Measurements from ENCODE around the gene SIAH3.
"Not testable (repeated sequence)": the region's sequence is repeated elsewhere in the genome, so short reads cannot be mapped to it uniquely, and the experiment has no call there.

The SIAH3 gene

DNA sequence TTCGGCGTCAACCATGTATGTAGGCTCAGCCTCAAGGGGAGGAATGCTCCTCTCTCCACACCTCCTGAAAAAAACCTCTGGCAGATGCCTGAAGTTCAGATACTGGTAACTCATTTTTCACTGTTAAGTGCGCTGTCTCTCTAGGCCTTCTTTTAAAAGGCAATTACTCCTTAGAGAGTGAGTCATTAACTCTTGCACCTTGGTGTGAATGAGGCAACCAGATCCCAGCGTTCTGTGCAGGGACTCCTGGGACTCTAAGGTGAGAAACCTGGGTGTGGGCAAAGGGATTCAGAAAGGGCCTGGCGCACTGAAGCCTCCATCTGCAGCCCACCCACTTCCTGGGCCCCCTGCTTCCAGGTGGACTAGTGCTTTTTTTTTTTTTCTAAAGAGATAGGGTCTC, 71.7 kb downstream of the SIAH3 start:
- DNase-seq, result no peak

- no peak for DNase-seq
Observed at GRCh38 chr13:45778882-45779281, 72.7 kb downstream of the SIAH3 start.

DNA sequence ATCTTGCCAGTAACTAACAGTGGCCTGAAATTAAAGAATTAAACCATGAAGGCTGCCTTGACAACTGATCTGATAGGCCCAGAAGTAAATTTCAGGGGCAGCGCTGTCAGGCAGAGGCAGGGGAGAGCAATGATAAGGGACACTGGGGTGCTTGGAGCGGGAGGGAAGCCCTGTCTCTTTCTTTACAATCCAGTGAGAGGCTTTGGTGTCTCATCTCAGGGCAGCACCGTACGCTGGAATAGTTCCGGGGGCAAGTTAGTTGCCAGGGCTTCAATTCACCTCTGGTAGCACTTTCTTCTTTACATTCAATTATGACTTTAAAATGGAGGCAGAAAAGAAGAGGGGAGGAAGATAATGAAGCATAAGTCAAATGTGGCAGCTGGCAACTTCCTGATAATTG, 74.8 kb downstream of the SIAH3 start:
- DNase-seq, result no peak

DNA sequence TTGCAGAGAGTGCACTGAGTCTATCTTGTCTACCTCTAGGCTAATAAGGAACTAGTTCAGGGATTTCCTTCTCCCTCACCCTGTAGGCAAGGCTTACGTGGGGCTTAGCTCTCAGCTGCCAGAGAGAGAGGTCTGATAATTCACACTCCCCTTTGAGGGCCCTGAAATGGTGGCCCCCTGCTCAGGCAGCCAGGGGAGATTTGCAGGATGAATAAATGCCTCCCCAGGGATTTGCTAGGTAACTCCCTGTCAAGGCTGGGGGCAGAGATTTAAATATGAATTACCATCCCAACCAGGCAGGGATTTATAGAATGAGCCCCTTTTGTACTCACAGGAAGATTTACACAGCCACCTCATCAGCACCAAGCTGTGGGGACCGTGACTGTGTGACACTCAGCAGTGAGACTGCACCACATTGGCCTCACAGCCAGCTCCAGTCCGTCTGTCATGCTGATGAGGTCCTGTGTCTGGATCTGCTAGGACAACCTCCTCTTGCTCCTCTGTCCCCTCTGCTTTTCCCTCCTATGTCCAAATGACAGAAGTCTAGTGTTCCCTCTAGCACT, 76.1 kb downstream of the SIAH3 start:
- DNase-seq, result no peak

DNA sequence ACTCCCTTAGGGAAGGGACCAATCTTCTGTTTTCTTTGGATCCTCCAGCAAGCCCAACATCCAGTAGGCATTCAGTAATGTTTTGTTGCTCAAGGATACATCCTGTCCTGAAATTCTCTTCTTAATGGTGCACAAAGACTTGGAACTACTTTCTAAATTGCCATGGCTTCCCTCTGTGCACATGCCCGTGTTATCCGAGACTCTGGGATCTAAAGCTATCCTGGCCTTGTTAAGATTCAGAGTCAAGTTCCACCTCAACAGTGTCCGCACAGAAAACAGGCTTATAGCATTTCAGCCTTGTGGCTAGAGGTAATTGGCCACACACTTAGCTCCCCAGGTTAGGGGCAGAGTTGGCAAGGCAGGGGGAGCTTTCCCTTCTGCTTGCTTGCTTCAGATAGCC, 77.6 kb downstream of the SIAH3 start:
- DNase-seq, result no peak

GRCh38 chr13:45773236-45773635, 78.3 kb downstream of the SIAH3 start:
- no peak for DNase-seq

- DNase-seq, result no peak
Observed at GRCh38 chr13:45770886-45771285, 80.7 kb downstream of the SIAH3 start.

DNA sequence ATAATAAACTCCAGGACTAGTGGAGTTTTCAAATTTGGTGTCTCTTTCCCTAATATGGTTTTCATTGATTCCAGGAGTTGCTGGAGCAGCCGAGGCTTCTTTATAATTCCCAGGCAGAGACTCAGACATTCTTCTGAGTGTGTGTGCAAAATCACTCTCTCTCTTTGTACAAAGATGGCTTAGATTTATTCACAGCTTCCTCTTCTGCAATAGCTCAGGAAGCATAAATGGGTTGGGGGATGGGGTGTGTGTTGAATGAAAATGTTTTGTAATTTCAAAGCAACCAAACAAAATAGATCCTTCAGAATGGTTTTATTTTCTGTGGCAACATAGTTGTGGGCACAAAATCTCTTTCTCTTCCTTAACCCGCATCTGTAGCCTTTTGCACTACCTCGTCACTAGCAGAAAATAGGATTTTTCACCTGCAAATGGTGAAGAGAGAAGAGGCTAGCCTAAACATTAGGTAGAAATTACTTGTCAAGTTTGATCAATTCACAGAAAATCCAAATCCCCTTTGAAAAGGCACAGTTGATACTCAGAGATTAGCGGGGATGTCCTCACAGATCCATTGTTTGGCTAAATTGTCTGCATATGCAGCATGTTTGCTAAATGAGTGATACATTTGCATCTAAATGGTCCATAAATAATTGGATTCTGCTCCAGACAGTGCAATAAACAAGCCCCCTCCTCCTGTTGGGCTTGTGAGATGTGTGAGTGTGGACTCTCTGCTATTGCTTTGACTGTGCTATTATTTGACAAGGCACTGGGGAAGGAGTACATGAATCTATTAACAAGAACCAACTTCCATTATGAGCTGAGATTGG, 82.7 kb downstream of the SIAH3 start:
- DNase-seq, result no peak

DNA sequence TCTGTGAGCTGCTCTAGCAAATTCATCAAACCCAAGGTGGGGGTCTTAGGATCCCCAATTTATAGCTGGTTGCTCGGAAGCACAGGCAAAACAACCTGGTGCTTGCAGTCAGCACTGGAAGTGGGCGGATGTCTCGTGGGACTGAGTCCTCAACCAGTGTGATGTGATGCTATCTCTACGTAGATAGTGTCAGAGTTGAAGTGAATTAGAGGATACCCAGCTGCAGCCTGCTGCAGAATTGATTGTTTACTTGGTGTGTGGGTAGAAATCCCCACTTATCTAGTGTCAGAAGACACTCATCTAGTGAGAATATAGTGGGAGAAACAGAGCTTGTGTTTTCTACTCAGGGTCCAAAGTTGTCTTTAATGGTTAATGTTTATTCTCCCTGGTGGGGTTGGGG, 86.1 kb downstream of the SIAH3 start:
- DNase-seq, result no peak

DNA sequence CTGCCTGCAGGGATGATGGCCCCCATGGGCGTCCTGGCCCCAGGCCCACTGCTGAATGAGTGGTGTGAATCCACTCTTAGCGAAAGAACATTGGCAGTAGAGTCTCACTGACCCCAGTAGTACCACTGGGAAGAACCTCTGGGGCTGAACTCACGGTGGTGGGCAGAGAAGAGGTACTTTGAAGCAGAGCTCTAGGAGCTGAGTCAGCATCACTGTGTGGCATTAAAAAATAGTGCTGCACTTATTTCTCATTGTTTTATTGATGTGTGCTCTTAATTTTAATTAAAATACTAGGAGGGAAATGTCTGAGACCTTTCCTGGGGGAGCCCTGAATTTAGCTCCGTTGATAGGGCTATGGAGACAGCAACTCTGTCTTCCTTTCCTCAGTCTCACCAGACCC, 88.1 kb downstream of the SIAH3 start:
- no peak for DNase-seq

GRCh38 chr13:45757589-45757988, 94.0 kb downstream of the SIAH3 start:
- not testable (repeated sequence) for DNase-seq

- DNase-seq, result not testable (repeated sequence)
Observed at GRCh38 chr13:45756498-45756897, 95.1 kb downstream of the SIAH3 start.

- no peak for DNase-seq
Observed at GRCh38 chr13:45752510-45752909, 99.0 kb downstream of the SIAH3 start.

DNA sequence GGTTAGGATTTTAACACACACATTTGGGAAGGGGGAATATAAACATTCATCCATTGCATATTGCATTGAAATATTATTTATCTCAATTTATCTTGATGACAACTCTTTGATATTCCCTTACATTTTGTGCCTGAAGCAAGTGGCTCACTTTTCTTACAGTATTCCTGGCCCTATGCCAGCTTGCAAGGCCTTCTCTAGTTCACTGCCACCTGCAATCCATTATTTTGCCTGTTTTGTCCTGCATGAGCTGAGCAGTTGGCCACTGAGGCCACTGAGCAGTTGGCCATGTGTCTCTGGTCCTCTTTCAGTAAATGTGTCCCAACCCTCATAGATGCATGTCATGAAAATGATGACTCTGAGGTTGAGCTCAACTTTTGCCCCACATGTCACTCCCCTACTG, 99.7 kb downstream of the SIAH3 start:
- DNase-seq, result no peak

DNA sequence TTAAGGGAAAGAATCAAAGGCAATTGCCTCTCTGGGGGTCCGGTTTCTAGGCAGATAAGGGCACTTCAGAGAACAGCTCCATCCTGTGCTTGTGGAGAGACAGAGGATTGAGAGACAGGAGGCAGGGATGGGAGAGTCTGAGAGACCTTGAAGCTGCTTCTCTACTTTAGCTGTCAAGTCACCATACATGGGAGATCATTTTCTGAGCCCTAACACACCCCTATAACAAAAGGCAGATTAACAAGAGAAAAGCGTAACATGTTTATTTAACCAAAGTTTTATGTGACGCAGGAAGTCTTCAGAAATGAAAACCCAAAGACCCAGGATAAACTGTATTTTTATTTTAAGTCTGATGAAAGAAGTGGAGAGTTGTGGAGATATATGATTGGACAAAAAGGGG, 101.0 kb downstream of the SIAH3 start:
- DNase-seq, result no peak

DNA sequence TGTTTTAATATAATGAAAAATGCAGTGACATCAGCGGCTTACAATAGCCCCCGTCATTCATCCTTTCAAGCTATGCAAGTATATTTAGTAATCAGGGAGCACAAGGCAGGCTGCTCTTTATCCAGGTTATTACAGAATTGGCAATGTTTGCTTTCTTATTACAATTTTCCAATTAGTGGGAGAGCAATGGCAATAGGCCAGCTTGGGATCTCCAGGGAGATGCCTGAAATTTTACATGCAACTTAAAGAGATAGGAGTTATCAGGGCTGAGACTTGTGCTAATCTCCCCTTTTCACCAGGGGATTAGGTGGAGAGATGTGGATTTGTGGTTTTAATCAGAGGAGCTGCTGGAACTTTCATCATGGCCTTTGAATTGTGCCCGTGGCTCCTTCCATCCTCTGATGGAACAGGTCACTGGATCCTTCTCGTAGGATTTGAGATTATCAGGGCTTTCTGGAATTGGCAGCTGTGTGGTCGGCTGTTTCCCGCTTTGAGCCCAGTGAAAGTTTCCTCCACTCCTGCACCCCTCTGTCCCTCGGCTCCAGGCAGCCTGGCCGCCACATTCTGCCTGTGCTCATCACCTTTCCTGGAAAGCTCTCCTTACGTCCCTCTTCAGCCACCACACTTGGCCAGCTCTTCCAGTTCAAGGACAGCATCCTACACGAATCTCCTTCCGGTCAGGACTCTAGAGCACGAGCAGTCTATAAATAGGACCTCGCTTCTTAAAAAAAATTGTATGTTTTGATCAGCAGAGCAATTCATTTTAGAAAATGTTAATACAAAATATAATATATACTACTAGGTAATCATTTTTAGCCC, 102.4 kb downstream of the SIAH3 start:
- peak; percentile 30 for DNase-seq

DNA sequence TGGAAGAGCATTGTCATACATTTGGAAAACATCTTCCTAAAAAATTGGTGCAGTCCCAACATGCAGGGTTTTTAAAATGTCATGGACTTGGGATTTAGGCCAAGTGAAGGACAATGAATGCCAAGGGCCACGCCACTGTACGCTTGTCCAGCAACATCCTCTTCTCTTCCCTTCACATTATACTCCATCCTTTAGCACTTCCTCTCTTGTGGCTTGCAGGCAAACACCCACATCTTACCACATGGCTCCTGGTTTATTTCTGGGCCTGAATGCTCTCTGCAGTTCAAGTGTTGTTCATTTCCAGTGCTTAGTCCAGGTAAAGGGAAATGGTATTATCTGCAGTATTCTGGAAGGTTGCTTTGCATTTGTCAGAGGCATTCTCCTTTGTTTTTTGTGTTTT, 104.5 kb downstream of the SIAH3 start:
- no peak for DNase-seq

GRCh38 chr13:45744979-45745378, 106.6 kb downstream of the SIAH3 start:
- DNase-seq, result no peak

DNA sequence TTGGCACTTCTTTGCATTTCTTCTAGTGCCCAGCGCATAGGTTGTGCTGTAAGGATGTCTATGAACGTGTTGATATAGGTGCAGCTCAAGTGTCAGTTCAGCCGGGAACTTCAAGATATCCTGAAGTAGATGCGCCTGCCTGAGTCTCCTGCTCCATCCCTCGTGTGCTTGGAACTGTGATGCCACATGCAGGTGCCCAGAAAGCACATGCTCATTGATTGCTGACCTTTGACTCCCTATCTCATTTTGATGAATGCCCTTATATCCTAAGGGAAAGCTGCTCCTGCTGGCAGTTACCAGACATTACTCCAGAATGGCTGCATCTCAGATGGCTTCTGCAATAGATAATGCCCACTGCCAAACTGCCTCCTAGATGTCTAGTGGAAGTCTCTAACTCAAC, 108.6 kb downstream of the SIAH3 start:
- DNase-seq, result no peak

- DNase-seq, result no peak
Observed at GRCh38 chr13:45737571-45738017, 114.0 kb downstream of the SIAH3 start.

- no peak for DNase-seq
Observed at GRCh38 chr13:45733361-45733760, 118.2 kb downstream of the SIAH3 start.

GRCh38 chr13:45732916-45733315, 118.6 kb downstream of the SIAH3 start:
- DNase-seq, result no peak

DNA sequence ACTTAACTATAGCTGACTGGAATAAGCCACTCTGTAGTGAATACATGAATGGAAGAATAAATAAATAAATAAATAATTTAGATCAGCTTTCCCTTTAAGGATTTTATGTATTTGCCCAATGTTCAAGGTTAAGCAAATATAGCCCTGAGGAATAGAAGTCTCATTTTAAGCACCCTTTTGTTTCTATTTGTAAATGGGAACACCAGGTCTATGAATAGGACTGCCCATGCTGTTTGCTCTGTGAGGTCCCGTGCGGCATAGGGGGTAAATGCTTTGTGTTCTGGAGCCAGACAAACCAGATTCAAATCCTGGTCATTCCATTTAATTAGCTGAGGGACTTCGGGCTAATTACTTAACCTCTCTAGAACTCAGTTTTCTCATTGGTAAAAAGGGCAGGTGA, 120.1 kb downstream of the SIAH3 start:
- no peak for DNase-seq

GRCh38 chr13:45728759-45729158, 122.8 kb downstream of the SIAH3 start:
- no peak for DNase-seq
